ENCODE results near the gene OPRM1. TPM values are rescaled to one million over a fixed set of nuclear protein-coding genes. Genes with fewer than 3 reads are reported as not detected.

OPRM1 gene
- total RNA-seq, 4 donors from 2014 or later = not detected

DNA sequence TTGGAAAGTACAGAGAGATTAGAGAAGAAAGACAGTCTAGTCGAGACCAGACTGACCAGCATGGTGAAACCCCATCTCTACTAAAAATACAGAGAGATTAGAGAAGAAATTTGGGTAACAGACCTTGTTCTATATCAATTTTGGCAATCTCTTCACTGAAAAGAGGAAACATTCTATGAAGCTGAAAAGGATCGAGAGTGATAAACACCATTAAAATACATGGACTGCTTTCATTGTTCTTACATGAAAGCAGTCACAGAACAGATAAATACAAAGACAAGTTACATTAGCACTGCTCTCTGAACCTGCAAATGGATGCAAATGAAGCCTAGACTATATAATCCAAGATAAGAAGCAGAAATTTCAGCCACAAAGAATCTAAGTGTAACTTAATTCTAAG lies 8.4 kb upstream of the OPRM1 start:
- TF ChIP-seq EP300 (IDR thresholded peaks at IDR 0.05) (no peak), POLR2A (IDR thresholded peaks at IDR 0.05) (no peak)
- TF ChIP-seq, protein P1, sequence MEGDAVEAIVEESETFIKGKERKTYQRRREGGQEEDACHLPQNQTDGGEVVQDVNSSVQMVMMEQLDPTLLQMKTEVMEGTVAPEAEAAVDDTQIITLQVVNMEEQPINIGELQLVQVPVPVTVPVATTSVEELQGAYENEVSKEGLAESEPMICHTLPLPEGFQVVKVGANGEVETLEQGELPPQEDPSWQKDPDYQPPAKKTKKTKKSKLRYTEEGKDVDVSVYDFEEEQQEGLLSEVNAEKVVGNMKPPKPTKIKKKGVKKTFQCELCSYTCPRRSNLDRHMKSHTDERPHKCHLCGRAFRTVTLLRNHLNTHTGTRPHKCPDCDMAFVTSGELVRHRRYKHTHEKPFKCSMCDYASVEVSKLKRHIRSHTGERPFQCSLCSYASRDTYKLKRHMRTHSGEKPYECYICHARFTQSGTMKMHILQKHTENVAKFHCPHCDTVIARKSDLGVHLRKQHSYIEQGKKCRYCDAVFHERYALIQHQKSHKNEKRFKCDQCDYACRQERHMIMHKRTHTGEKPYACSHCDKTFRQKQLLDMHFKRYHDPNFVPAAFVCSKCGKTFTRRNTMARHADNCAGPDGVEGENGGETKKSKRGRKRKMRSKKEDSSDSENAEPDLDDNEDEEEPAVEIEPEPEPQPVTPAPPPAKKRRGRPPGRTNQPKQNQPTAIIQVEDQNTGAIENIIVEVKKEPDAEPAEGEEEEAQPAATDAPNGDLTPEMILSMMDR (IDR thresholded peaks at IDR 0.05) = no peak
- DNase-seq (ENCODE audit: low spot score in 2 of 2) = no peak
- H3K4me1 ChIP-seq = no peaks in the 10 kb centered on the region
- 69% methylated on average over 2 of the region's 2 CpGs for WGBS, 2 donors
- no peak overlapping the region for H3K27ac ChIP-seq
- H3K36me3 ChIP-seq = no peaks in the 10 kb centered on the region
- H3K9me3 ChIP-seq = peaks cover 0 to 2% (median 0%) of the 10 kb centered on the region in 4 donors
- no peaks in the 10 kb centered on the region for H3K27me3 ChIP-seq
- no peak overlapping the region for H3K4me3 ChIP-seq

GRCh38 chr6:154041001-154041400 lies 2.0 kb downstream of the OPRM1 start:
- WGBS, 2 donors = 64 to 68% methylated on average over 2 of the region's 2 CpGs
- DNase-seq (ENCODE audit: low spot score in 2 of 2) = no peak
- TF ChIP-seq, protein P1 (IDR thresholded peaks at IDR 0.05) = no peak
- TF ChIP-seq EP300 (IDR thresholded peaks at IDR 0.05) = no peak
- H3K4me3 ChIP-seq = no peak overlapping the region
- no peak overlapping the region for H3K27ac ChIP-seq
- no peaks in the 10 kb centered on the region for H3K9me3 ChIP-seq
- no peaks in the 10 kb centered on the region for H3K36me3 ChIP-seq
- H3K27me3 ChIP-seq = peaks cover 0 to 19% of the 10 kb centered on the region in 2 donors
- H3K4me1 ChIP-seq = peaks cover 0 to 4% (median 0%) of the 10 kb centered on the region in 4 donors

- 63 to 76% methylated on average over 1 of the region's 1 CpG for WGBS, 2 donors
- TF ChIP-seq POLR2A (IDR thresholded peaks at IDR 0.05) (no peak), EP300 (IDR thresholded peaks at IDR 0.05) (no peak)
- TF ChIP-seq, protein P1 (IDR thresholded peaks at IDR 0.05) = no peak
- H3K4me3 ChIP-seq = no peak overlapping the region
- no peak for DNase-seq (ENCODE audit: low spot score in 2 of 2)
- H3K27me3 ChIP-seq = no peaks in the 10 kb centered on the region
- H3K9me3 ChIP-seq = no peaks in the 10 kb centered on the region
- no peaks in the 10 kb centered on the region for H3K4me1 ChIP-seq
- H3K27ac ChIP-seq = no peak overlapping the region
- no peaks in the 10 kb centered on the region for H3K36me3 ChIP-seq
Observed at GRCh38 chr6:154053141-154053540, 14.1 kb downstream of the OPRM1 start.

DNA sequence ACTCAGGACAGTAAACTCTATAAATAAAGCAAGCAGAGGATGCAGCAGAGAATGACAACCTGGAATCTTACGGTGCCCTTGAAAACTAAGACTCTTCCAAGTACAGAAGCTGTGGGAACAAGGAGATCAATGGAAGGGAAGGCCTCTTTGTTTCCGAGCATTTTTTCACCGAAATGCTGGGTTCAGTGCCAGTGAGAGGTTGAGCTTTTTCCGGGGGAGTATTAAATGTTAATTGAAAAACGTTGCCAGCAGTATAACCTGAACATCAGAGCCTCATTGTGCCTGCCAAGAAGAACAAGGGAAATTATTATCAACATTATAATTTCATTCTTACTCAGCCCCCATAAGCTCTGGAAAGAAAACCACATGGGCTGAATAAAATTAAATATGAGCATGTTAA lies 17.5 kb downstream of the OPRM1 start:
- Histone ChIP-seq H3K27me3 (no peaks in the 10 kb centered on the region), H3K4me1 (no peaks in the 10 kb centered on the region), H3K4me3 (no peak overlapping the region), H3K36me3 (no peaks in the 10 kb centered on the region), H3K9me3 (no peaks in the 10 kb centered on the region), H3K27ac (no peak overlapping the region)
- 43 to 44% methylated on average over 5 of the region's 5 CpGs for WGBS, 2 donors
- DNase-seq (ENCODE audit: low spot score in 2 of 2) = no peak
- TF ChIP-seq, protein P1 (IDR thresholded peaks at IDR 0.05) = no peak
- TF ChIP-seq POLR2A (IDR thresholded peaks at IDR 0.05) (no peak), EP300 (IDR thresholded peaks at IDR 0.05) (no peak)

- TF ChIP-seq, protein P1 (IDR thresholded peaks at IDR 0.05) = no peak
- no peak for TF ChIP-seq POLR2A (IDR thresholded peaks at IDR 0.05)
- TF ChIP-seq EP300 (IDR thresholded peaks at IDR 0.05) = no peak
- Histone ChIP-seq H3K4me1 (no peaks in the 10 kb centered on the region), H3K27ac (no peak overlapping the region), H3K4me3 (no peak overlapping the region), H3K36me3 (no peaks in the 10 kb centered on the region), H3K27me3 (no peaks in the 10 kb centered on the region), H3K9me3 (no peaks in the 10 kb centered on the region)
- WGBS, 2 donors = 23 to 39% methylated on average over 1 of the region's 1 CpG
- no peak for DNase-seq (ENCODE audit: low spot score in 2 of 2)
Observed at GRCh38 chr6:154057098-154057497, 18.1 kb downstream of the OPRM1 start.
